ENCODE data around the gene GGT7.
"Not testable (repeated sequence)": the region's sequence is repeated elsewhere in the genome, so short reads cannot be mapped to it uniquely, and the experiment has no call there.

Gene GGT7

DNA sequence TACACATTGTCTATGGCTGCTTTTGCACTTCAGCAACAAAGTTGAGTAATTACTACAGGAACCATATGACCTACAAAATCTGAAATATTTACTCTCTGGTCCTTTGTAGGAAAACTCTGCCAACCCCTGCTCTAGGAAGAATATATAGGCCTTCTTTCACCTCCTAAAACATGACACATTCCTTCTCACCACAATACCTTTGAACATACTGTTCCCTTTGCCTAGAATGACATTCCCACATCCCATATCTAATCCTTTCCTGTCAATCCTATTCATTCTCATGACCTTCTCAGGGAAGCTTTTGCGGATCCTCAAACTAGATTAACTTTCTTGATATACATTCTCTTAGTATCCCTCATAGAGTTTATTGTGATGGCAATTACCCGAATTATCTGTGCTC, 29.2 kb downstream of the GGT7 start:
- DNase-seq = no peak

DNA sequence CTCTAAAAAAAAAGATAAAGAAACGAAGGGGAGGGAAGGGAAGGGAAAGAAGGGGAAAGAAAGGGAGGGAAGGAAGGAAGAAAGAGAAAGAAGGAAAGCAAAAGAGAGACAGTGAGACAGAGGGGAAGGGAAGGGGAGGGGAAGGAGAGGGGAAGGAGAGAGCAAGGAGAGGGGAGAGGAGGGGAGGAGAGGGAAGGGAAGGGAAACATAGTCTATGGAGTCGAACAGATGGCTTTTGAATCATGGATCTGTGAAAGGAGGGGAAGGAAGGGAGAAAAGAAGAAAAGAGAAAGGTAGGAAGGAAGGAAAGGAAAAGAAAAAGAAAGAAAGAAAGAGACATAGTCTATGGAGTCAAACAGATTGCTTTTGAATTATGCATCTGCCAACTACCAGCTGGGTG, 30.5 kb downstream of the GGT7 start:
- no peak for DNase-seq

DNA sequence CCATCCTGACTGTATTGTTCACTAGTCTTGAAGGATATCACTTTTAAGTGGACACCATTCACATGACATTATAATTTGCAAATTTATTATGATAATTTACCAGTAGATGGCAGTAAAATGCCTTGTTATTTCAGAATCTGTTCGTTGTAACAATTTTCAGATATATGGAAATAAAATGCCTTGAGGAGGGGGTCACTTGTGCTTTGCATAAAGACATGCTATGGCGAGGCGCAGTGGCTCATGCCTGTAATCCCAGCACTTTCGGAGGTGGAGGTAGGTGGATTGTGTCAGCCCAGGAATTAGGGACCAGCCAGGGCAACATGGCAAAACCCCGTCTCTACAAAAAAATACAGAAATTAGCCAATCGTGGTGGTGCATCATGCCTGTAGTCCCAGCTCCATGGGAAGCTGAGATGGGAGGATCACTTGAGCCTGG, 38.2 kb downstream of the GGT7 start:
- DNase-seq = no peak

DNA sequence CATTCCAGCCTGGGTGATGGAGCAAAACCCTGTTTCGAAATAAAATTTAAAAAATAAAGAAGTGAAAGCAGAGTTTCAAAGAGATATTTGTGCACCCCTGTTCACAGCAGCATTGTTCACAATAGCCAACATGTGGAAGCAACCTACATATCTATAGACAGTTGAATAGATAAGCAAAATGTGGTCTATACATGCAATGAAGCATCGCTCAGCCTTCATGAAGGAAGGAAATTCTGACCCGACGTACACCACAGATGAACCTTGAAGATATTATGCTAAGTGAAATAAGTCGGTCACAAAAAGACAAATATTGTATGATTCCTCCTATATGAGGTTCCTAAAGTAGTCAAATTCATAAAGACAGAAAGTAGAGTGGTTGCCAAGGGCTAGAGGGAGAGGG, 40.7 kb downstream of the GGT7 start:
- no peak for DNase-seq

DNA sequence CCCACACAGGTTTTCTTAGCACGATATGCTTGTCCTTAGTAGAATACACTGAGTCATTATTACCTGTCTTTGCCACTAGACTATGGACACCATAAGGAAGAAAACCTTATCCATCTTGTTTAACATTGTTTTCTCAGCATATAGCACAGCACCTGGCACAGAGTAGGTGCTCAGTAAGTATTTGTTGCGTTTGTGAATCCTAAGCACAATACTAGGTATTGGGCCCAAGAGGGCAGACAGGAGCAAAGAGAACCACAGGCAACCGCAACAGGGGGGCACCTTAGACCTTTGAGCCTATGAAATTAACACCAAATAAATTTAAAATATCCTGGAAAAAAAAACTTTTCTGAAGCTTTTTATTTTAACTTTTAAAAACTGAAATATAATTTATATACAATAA, 43.5 kb downstream of the GGT7 start:
- no peak for DNase-seq

DNA sequence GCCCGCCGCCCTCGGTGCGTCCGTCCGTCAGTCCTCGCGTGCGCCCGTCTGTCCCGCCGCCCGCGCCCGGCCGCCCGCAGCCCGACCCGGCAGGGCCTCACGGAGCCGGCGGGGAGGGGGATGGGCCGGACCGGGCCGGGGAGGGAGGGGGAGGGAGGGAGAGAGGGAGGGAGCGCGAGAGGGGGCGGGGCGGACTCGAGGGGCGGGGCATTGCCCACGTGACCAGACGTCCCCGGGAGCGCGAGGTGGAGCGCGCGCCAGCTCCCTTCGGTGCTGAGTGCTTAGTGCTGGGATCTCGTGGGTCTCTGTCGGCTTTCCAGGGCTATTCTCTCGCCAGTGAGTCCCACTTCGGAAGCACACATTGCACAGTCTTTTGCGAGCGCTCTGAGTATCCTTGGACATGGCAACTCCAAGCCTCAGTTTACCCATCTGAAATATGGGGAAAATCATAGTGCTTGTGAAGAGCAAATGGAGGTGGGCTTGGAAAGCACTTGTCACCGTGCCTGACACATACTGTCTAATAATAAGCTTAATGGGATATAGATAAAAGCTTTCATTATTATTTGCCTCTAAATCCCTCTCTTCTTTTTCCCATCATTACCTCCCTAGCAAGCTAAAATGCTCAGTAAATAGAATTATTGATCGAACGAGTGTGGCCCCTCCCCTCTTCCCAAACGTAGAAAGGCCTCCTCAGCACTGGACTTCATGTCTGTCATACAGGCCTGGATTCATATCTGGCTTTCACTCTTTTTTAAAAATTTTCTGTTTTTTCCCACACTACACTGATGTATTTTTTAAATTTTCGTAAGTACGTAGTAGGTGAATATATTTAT, 46.9 kb downstream of the GGT7 start, which contains the start of gene NCOA6:
Gene NCOA6 (minus strand): TSS at position 122 of the 833 bp plus-strand sequence. CDS start 43,296 bp downstream, outside the sequence.
- DNase-seq = peak; percentile 88

DNA sequence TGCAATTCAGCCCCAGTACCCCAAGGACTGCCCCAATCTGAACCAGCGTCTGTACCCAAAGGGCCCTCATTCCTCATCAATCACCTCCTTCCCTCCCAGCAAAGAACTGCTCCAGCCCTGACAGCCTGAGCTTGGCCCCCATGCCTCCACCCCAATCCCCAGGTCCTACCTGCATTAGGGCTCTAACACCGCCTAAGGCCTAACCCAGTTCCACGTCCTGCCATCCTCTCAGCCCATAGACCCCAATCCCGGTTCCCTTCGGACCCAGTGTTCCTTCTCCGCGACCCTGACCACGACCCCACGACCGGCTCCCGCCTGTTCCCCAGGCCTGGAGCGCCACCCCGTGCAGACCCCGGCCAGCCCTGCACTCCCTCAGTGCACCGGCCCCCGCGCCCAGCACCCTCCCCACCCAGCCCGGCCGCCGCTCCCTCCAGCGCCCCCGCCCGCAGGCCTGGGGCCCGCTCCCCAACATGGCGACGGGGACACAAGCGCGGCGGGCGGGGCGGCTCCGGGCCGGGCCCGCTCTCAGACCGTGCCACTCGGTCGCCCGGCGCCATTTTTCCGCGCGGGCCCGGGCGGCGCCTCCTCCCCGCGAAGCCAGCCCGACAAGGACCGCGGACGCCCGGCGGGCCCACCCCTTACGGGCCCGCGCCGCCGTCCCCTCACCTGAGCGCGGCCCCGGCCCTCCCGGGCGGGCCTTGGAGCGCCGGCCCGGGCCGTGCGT, 47.7 kb downstream of the GGT7 start:
- peak; percentile 69 to 72 for DNase-seq

DNA sequence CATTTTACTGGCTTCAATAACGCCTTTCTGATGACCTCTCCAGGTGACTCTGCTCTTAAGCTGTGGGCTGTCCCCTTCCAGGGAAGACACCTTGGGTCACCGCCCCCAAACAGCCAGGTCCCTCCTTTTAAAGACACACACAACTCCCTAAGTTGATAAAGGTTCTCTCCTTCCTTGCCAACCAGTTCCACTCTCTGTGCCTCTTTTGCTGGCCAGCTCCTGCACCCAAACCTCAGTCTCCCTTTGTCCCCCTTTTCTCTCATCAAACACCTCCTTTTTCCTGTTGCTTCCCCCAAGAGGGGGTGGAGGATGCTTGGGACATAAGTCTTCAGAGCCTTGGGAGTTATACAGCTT, 48.2 kb downstream of the GGT7 start:
- peak; percentile 79 to 80 for DNase-seq

DNA sequence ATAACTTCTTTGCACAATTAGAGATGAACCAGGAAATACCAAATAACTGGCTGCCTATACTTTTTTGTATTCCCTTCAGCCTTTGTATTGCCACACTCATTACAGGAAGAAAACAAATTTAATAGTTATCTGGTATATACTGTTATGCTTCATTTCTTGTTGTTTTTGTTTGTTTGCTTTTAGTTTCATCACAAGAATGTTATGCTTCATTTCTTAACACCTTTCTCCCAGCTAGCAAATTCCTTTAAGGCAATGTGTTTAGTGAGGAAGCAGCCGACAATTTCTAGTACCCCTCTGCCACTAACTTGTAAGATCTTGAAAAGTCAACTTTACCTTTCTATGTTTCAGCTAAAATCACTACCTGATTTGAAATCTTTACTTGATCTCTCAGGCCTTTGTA, 48.6 kb downstream of the GGT7 start:
- no peak for DNase-seq

DNA sequence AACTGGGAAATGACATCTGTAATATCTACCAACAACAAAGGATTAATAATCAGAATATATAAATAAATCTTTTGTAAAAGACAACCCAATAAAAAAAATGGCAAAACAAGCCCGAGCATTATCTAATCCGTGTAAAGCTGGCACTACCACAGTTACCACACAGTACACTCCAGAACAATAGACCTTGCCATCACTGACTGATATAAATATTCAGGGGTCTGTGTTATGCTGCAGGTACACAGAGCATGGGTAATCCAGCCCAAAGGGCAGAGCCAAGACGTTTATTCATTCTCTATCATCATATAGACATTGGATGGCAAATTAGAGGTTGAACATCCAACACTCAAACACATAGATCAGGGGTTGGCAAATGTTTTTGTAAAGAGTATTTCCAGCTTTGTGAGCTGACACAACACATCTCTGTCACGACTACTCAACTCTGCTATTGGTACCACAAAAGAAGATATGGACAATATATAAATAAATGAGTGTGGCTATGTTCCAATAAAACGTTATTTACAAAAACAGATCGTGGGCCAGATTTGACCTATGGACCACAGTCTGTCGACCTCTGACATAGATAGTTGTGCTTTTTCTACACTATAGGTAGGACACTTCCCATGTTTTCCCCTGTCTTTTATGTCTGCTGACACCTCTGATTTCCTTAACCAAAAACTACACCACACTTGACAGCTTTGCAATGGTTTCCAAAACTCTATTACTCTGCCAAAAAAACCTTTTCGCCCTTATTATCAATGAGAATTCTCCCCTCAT, 51.7 kb downstream of the GGT7 start:
- no peak for DNase-seq

DNA sequence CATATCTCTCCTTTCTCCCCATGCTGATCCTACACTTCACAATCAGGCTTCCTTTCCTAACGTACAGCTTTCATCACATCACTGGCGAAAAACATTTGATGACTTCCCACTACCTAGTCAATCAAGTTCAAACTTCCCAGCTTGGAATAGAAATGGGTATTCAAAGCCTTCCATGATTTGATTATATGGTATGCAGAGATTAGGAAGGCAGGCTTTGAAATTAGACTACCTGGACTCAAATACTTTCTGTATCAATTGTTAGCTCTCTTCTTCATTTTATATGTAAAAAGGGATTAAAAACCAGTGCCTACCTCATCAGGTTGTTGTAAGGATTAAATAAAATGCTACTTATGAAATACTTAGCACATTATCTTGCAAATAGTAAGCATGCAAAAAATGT, 54.9 kb downstream of the GGT7 start:
- DNase-seq = no peak

DNA sequence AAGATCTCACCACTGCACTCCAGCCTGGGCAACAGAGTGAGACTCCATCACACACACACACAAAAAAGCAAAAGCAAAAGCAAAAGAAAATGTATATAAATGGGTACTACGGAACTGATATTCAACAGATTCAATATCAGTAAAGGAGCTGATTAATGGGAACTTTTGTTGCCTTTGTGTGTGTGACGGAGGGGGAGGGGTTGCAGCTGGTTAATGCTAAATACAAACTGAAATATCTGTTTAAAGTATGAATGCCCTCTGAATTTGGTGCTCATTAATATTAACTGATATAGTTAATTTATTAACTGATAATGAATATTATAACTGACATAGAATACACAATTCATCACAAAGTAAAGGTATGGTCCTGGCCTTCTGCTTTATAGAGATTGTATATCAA, 55.6 kb downstream of the GGT7 start:
- no peak for DNase-seq

DNA sequence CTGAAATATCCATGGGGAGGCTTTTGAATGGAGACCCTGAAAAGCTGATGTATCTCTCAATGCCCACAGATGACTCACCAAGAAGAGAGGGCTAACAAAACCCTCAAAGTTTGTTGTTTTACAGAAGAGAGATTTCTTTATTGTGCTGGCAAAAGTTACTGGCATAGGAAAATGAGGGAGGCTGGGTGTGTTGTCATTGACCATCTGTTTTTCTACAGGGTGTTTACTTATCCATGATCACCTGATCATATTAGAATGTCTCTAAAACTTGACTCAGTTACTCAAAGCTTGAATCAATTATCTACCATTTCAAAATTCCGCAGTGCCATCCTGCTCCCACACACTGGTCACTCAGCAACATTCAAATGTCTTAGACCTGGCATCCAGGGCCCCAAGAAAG, 57.0 kb downstream of the GGT7 start:
- no peak for DNase-seq

DNA sequence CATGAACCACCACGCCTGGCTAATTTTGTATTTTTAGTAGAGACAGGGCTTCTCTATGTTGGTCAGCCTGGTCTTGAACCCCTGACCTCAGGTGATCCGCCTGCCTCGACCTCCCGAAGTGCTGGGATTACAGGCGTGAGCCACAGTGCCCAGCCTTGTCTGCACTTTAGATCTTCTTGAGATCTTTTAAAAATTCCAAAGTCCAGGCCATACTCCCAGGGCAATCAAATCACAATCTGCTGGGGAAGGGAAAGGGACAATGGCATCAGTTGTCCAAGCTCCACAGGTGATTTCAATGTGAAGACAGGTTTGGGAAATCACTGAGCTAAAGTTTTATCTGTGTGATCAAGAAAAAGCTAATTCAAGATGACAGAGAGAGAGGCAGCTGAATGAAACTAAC, 64.1 kb downstream of the GGT7 start:
- DNase-seq = no peak

DNA sequence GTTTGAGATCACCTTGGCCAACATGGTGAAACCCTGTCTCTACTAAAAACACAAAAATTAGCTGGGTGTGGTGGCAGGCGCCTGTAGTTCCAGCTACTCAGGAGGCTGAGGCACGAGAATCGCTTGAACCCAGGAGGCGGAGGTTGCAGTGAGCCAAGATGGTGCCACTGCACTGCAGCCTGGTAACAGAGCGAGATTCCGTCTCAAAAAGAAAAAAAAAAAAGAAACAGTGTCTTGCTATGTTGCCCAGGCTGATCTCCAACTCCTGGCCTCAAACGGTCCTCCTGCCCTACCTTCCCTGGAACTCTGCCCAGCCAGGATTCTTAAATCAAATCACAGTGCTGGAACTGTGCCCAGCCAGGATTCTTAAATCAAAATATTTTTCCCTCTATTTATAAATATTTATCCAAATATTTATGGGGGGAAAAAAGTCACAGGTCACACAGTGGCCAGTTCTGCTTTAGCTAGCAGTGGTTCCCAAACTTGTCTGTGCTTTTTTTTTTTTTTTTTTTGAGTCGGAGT, 64.7 kb downstream of the GGT7 start:
- not testable (repeated sequence) for DNase-seq

DNA sequence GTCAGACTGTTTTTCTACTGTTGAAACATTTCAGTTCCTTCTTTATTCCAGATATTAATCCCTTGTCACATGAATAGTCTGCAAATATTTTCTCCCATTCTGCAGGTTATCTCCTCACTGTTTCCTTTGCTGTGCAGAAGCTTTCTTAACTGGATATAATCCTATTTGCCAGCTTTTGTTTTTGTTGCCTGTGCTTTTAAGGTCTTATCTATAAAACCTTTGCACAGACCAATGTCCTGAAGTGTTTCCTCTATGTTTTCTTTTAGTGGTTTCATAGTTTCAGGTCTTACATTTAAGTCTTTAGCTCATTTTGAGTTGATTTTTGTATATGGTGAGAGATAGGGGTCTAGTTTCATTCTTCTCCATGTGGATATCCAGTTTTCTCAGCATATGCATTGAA, 66.4 kb downstream of the GGT7 start:
- no peak for DNase-seq

DNA sequence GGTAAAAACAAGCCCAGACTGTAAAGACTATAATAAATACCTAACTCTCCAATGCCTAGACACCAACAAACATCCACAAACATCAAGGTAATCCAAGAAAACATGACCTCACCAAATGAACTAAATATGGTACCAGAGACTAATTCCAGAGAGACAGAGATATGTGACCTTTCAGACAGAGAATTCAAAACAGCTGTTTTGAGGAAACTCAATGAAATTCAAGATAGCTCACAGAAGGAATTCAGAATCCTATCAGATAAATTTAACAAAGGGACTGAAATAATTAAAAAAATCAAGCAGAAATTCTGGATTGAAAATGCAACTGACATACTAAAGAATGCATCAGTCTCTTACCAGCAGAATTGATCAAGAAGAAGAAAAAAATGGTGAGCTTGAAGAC, 73.8 kb downstream of the GGT7 start:
- no peak for DNase-seq

DNA sequence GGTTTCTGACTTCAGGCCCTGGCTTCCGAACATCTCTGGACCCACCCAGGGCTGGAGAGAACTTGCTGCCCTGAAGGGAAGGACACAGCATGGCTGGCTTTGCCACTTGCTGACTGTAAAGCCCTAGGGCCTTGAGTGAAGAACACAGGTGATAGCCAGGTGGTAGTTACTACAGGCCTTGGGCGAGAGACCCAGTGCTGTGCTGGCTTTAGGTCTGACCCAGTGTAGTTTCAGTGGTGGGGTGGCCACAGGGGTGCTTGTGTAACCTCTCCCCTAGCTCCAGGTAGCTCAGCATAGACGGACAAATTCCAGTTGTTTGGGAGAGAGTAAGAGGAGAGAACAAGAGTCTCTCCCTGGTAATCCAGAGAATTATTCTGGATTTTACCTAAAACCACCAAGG, 74.3 kb downstream of the GGT7 start:
- DNase-seq = no peak

DNA sequence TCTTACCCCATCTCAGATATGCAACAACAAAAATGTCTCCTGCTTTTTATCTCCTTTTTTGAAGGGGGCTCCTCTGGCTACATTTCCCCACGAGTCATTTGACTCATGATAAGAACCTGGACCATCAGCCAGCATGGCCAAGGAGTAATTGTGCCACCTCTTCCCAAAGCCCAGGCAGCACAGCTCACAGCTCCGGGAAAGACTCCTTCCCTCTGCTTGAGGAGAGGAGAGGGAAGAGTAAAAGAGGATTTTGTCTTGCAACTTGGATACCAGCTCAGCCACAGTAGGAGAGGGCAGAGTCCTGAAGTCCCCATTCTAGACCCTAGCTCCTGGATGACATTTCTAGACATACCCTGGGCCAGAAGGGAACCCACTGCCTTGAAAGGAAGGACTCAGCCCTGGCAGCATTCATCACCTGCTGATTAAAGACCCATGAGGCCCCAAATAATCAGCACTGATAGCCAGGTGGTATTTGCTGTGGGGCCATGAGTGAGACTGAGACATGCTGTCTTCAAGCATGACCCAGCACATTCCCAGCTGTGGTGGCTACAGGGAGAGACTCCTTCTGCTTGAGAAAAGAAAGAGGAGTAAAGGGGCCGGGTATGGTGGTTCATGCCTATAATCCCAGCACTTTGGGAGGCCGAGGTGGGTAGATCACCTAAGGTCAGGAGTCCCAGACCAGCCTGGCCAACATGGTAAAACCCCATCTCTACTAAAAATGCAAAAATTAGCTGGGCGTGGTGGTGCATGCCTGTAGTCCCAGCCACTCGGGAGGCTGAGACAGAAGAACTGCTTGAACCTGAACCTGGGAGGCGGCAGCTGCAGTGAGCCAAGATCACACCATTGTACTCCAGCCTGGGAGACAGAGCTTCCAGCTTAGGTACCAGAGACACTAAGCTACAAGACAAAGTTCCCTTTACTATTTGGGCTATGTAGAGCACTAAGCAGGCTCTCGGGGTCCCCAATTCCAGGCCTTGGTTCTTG, 75.4 kb downstream of the GGT7 start:
- no peak for DNase-seq
